Adrenal gland (tissue), 12 donors: ENCODE results near the gene CACTIN. TPM values are rescaled to one million over a fixed set of nuclear protein-coding genes. Genes with fewer than 3 reads are reported as not detected.

Experiments used
- DNase-seq, 7 donors: peaks; one replicate each; pipeline ENCODE4 v3.0.0-alpha.2; 2019 to 2020
- H3K27ac ChIP-seq, 5 donors: fragments of 200-600 bp; sonication (generic) in 4 of 5; 1 replicate in 3 of 5; 2 replicates in 2 of 5; pipeline versions ENCODE4 v1.5.1 to v1.8.0; 2016 to 2020; ENCODE audit warnings: mild to moderate bottlenecking in 1 of 5
- H3K27me3 ChIP-seq: fragments of 200-600 bp; 2 replicates; pipeline ENCODE4 v1.8.0; 2021
- H3K36me3 ChIP-seq, 2 donors: fragments of 200-600 bp; replicated peaks in 1 of 2; 1 replicate in 1 of 2; 2 replicates in 1 of 2; pipeline versions ENCODE4 v1.5.1 to v1.8.0; 2018 to 2022
- H3K4me1 ChIP-seq, 2 donors: fragments of 200-600 bp; replicated peaks in 1 of 2; 1 replicate in 1 of 2; 2 replicates in 1 of 2; pipeline versions ENCODE4 v1.5.1 to v1.8.0; 2018 to 2021
- H3K4me3 ChIP-seq, 4 donors: fragments of 200-600 bp; sonication (generic) in 3 of 4; one replicate each; pipeline ENCODE4 v1.5.1; 2016 to 2018
- H3K9me3 ChIP-seq, 3 donors: fragments of 200-600 bp; sonication (generic) in 1 of 3; replicated peaks in 1 of 3; 1 replicate in 2 of 3; 2 replicates in 1 of 3; pipeline versions ENCODE4 v1.5.1 to v1.8.0; 2016 to 2021
- POLR2A ChIP-seq, 2 donors: fragments of 450-650 bp; IDR thresholded peaks; one replicate each; pipeline ENCODE4 v1.6.1; 2017; ENCODE audit warnings: antibody characterized with exemption in 2 of 2, mild to moderate bottlenecking in 2 of 2, moderate library complexity in 1 of 2
- WGBS, 4 donors: extraction: QIAGEN DNeasy Blood & Tissue Kit in 2 of 4; methylation state at CpG; one replicate each; pipeline versions ENCODE4 v1.1.5 to v1.1.7; 2013 to 2017; 5-methylcytosine and 5-hydroxymethylcytosine counted together
- intact Hi-C, 2 donors: fragments of 100-400 bp; cut with DNase I; formaldehyde crosslinking; loops; one replicate each; pipeline versions ENCODE4 v1.14.1 to v1.15.0; 2022 to 2023
- polyA plus RNA-seq, 3 donors: library from polyadenylated mRNA; stranded (reverse); fragments of 200-250 nt in 2 of 3; fragments of 350-450 nt in 1 of 3; fragmentation: Illumina TruSeq in 1 of 3; extraction: RNeasy Lipid Tissue Mini Kit (QIAGEN cat#74804) in 1 of 3; gene quantifications; one replicate each; pipeline ENCODE4 v1.2.3, GENCODE V29; 2013 to 2014
- total RNA-seq, 9 donors: library from RNA; depleted of rRNA in 4 of 9; stranded (reverse); fragments of >200 nt in 4 of 9; fragments of 120-200 nt in 1 of 9; fragmentation: NEBNext Ultra II Directional in 1 of 9; extraction: Animal tissue kit (Norgen Biotek cat#: 25700) in 1 of 9; gene quantifications; one replicate each; pipeline versions ENCODE4 v1.1.0 to v1.2.4, GENCODE V29; 2013 to 2023
- TF ChIP-seq, protein P1 (sequence below), 6 experiments: fragments of 450-650 bp in 4 of 6; fragments of 200-600 bp in 2 of 6; sonication (generic) in 1 of 6; IDR thresholded peaks; 1 replicate in 5 of 6; 2 replicates in 1 of 6; pipeline versions ENCODE4 v1.5.1 to v1.8.0; 2016 to 2021; ENCODE audit warnings: antibody characterized with exemption in 6 of 6, mild to moderate bottlenecking in 2 of 6, moderate library complexity in 1 of 6
- donor health status: healthy with polysubstance abuse.
- donor health status: Bipolar disorder and iron deficiency.
- donor health status: DM: yes; HTN: yes; CAD: no.
- donor health status: DM: no; HTN: no; CAD: no.
- donor health status: DM: no; HTN: no; CAD: no.
- donor health status: DM: yes; HTN: yes; CAD: no.

CACTIN gene
- total and polyA plus RNA-seq, 12 donors: 5.0 to 78.4 (median 22.3) TPM

DNA sequence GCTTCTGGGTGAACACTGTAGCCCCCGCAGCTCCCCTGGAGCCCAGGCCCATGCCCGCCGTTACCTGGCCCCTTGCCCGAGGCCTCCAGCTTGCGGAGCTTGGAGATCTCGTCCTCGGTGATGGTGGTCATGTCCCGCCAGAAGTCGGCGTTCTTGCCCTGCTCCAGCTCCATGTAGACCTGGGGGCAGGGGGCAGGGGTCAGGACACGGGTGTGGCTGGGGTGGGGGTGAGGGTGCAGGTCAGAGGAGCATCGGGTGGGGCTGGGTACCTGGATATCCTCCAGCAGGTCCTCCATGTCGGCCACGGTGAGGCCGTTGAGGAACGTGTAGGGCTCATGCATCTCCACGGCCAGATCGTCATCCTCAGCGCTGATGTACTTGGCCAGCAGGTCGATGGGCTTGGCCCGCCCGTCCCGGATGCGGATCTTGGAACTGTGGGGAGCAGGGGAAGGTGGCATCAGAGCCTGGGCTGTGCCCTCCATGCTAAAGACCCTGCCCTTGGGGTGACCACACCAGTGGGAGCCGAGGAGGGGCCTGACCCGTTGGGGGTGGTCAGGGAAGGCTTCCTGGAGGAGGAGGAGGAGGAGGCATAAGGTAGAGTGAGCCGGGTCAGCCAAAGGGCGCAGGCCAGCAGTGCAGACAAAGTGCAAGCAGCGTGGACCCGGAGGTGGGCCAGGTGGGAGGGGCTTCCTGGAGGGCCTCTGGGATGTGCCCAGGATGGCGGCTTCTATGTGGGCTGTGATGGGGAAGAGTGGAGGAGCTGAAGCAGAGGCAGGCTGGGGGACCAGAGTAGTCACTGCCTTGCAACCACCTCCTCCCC lies 7.6 kb downstream of the CACTIN start:
- intact Hi-C loops: loop anchor here in 1 of 2 donors (5.0 kb wide), 1 partner anchor 72 kb away; no protein-coding TSS in a partner anchor
- no peak overlapping the region for H3K27ac ChIP-seq
- DNase-seq: no peak
- H3K36me3 ChIP-seq: peaks cover 0 to 15% of the 10 kb centered on the region in 2 donors
- H3K27me3 ChIP-seq: no peaks in the 10 kb centered on the region
- TF ChIP-seq POLR2A (IDR thresholded peaks at IDR 0.05): no peak
- TF ChIP-seq, protein P1, sequence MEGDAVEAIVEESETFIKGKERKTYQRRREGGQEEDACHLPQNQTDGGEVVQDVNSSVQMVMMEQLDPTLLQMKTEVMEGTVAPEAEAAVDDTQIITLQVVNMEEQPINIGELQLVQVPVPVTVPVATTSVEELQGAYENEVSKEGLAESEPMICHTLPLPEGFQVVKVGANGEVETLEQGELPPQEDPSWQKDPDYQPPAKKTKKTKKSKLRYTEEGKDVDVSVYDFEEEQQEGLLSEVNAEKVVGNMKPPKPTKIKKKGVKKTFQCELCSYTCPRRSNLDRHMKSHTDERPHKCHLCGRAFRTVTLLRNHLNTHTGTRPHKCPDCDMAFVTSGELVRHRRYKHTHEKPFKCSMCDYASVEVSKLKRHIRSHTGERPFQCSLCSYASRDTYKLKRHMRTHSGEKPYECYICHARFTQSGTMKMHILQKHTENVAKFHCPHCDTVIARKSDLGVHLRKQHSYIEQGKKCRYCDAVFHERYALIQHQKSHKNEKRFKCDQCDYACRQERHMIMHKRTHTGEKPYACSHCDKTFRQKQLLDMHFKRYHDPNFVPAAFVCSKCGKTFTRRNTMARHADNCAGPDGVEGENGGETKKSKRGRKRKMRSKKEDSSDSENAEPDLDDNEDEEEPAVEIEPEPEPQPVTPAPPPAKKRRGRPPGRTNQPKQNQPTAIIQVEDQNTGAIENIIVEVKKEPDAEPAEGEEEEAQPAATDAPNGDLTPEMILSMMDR (IDR thresholded peaks at IDR 0.05): peak in 2 of 6 experiments; percentile 43 to 44
- no peak overlapping the region for H3K4me3 ChIP-seq
- peaks cover 0 to 3% of the 10 kb centered on the region in 2 donors for H3K4me1 ChIP-seq
- H3K9me3 ChIP-seq: no peaks in the 10 kb centered on the region
- 84 to 86% (median 86%) methylated on average over 20 to 31 of the region's 31 CpGs for WGBS, 4 donors

DNA sequence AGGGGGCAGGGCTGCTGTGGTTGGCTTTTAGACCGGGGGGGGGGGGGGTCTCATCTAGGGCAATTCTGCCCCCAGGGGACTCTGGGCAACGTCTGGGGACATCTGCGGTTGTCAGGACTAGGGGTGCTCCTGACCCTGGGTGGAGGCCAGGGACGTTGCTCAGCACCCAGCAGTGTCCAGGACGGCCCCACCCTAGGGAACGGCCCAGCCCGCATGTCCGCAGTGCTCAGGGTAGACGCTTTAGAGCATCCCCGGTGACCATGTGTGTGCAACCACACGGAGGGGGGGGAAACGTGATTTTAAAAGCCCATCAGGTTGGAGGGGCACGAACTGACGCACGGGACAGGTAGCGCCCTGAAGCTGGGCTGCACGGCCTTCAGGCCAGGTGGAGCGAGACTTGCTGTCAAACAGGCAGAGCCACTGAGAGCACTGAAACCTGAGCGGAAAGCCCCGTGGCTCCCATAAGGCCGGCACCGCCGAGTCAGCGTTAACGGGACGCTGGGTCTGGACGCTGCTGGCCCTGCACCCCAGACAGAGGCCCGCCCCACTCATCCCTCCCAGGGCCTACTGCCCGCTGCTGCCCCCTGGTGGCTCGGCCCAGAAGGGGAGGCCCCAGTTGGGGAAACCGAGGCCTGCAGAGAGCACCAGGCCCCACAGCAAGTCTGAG lies 8.3 kb downstream of the CACTIN start:
- Histone ChIP-seq H3K27me3 (no peaks in the 10 kb centered on the region), H3K4me1 (peaks cover 0 to 9% of the 10 kb centered on the region in 2 donors), H3K27ac (peak overlapping the region in 1 of 5 donors; percentile 55), H3K9me3 (no peaks in the 10 kb centered on the region), H3K36me3 (peaks cover 0 to 11% of the 10 kb centered on the region in 2 donors), H3K4me3 (no peak overlapping the region)
- TF ChIP-seq POLR2A (IDR thresholded peaks at IDR 0.05): no peak
- TF ChIP-seq, protein P1 (IDR thresholded peaks at IDR 0.05): peak; percentile 90 to 97 (median 96)
- intact Hi-C loops: loop anchor here in 1 of 2 donors (5.0 kb wide), 1 partner anchor 71 kb away; no protein-coding TSS in a partner anchor
- DNase-seq: peak; percentile 62 to 85 (median 80)
- whole genome bisulfite sequencing, 4 donors: 38 to 73% (median 47%) methylated on average over 9 to 31 of the region's 31 CpGs

DNA sequence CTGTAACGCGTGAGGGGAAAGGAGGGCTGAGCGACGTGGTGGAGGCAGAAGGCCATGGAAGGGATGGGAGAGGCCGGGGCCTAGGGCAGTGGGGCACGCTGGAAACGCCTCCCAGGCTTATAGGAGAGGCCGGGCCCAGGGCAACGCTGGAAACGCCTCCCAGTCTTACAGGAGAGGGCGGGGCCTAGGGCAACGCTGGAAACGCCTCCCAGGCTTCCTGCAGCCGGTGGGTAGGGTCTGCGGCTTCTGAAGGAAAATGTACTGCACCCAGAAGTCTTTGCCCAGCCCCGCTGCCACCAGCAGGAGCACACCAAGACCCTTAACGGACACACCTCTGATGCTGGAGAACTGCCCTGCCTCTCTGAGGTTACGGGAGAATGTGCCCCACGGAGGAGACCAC lies 9.1 kb downstream of the CACTIN start:
- DNase-seq: peak in 1 of 7 donors; percentile 69
- 59 to 76% (median 70%) methylated on average over 13 to 19 of the region's 19 CpGs for WGBS, 4 donors
- peak overlapping the region in 1 of 5 donors; percentile 55 for H3K27ac ChIP-seq
- no peaks in the 10 kb centered on the region for H3K9me3 ChIP-seq
- no peak overlapping the region for H3K4me3 ChIP-seq
- no peak for TF ChIP-seq POLR2A (IDR thresholded peaks at IDR 0.05)
- H3K27me3 ChIP-seq: no peaks in the 10 kb centered on the region
- peaks cover 0 to 9% of the 10 kb centered on the region in 2 donors for H3K36me3 ChIP-seq
- H3K4me1 ChIP-seq: peaks cover 0 to 9% of the 10 kb centered on the region in 2 donors
- intact Hi-C loops: loop anchor here in 1 of 2 donors (5.0 kb wide), 1 partner anchor 70 kb away; no protein-coding TSS in a partner anchor

DNA sequence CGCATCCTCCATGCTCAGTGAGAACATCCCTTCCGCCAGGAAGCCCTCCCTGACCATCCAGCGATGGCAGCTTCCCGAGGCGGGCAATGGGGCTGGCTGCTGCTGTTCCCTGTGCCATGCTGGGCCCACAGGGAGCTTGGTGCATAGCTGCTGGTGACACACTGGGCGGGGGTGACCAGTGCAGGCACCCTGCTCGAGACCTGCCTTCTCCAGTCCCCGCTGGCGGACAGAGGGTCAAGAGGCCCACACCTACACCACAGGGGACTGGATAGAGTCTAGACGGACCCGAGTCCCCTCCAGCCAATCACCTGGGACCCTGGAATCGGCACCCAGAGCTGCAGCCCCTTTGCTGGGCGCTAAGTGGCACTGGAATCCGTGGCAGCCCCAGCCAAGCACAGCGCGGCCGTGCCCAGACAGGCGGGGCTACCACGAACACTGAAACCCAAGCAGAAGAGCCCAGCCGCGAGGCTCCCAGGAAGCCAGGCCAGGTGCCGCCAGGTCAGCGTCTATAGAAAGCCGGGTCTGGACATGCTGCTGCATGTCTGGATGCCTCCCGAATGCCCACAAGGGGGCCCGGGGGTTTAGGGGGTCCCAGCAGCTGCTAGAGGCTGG lies 11.0 kb downstream of the CACTIN start:
- intact Hi-C loops: loop anchor here in 1 of 2 donors (5.0 kb wide), 1 partner anchor 68 kb away; no protein-coding TSS in a partner anchor
- Histone ChIP-seq H3K27ac (no peak overlapping the region), H3K4me3 (no peak overlapping the region), H3K27me3 (no peaks in the 10 kb centered on the region), H3K36me3 (peaks cover 0 to 18% of the 10 kb centered on the region in 2 donors), H3K9me3 (no peaks in the 10 kb centered on the region), H3K4me1 (peaks cover 0 to 9% of the 10 kb centered on the region in 2 donors)
- no peak for DNase-seq
- no peak for TF ChIP-seq POLR2A (IDR thresholded peaks at IDR 0.05)
- TF ChIP-seq, protein P1 (IDR thresholded peaks at IDR 0.05): no peak
- 93 to 97% (median 94%) methylated on average over 7 to 26 of the region's 26 CpGs for WGBS, 4 donors
